HCT116 (cell line): Measurements from ENCODE around the gene MIDN. TPM values are rescaled to one million over a fixed set of nuclear protein-coding genes. Genes with fewer than 3 reads are reported as not detected.

Experiments
- ATAC-seq: fragments of 200-7000 bp; cut with Tn5 transposase; 2 replicates; pipeline ENCODE4 v1.9.1; 2020; ENCODE audit warnings: mild to moderate bottlenecking, moderate library complexity
- BruUV-seq: library from RNA; stranded (reverse); fragments of 400-500 nt; replicated peaks from 2 replicates; lab custom pipeline; 2021; lab: Mats Ljungman, UMichigan
- CTCF ChIA-PET: fragments of 300-600 bp; sonication (Branson Sonifier 250); formaldehyde crosslinking; loops from one replicate; lab custom pipeline; 2021; ENCODE audit warnings: antibody characterized with exemption; lab: Charles Lee
- POLR2A ChIA-PET: fragments of 300-600, 350-600 bp; sonication (Branson Sonifier 250); formaldehyde crosslinking; loops from one replicate; lab custom pipeline; 2021; ENCODE audit warnings: antibody characterized with exemption; lab: Charles Lee
- RAD21 ChIA-PET, 2 experiments: fragments of 300-600 bp; sonication (Branson Sonifier 250); formaldehyde crosslinking; loops; one replicate each; lab custom pipeline; 2023; ENCODE audit warnings: low total read pairs in 2 of 2; ENCODE audit not compliant: uncharacterized antibody in 2 of 2, unreplicated experiment in 2 of 2, low non-redundant PET in 1 of 2; lab: Charles Lee
- DNase-seq: peaks from one replicate; pipeline ENCODE4 v3.0.0-alpha.2; 2010; ENCODE audit warnings: low read depth, low spot score
- H2AFZ ChIP-seq: fragments of 200-600 bp; shearing (Covaris generic), sonication (generic); 2 replicates; pipeline ENCODE4 v1.6.1; 2017; ENCODE audit warnings: low read depth, mixed run types, mixed read lengths, antibody characterized with exemption, low read length; ENCODE audit not compliant: poor library complexity, severe bottlenecking
- H3K27ac ChIP-seq: 2 replicates; pipeline ENCODE4 v1.5.1; 2012; ENCODE audit warnings: low read depth, low read length
- H3K27me3 ChIP-seq: fragments of 200-600 bp; sonication (generic); 2 replicates; pipeline ENCODE4 v1.6.1; 2016; ENCODE audit warnings: mixed run types, low read length, mixed read lengths; ENCODE audit not compliant: insufficient read depth
- H3K36me3 ChIP-seq, 2 experiments: fragments of 200-500 bp in 1 of 2; fragments of 200-600 bp in 1 of 2; sonication (Bioruptor generic) in 1 of 2; sonication (generic) in 1 of 2; 2 replicates each; pipeline versions ENCODE4 v1.5.1 to v1.6.1; 2014 to 2016; ENCODE audit warnings: low read length in 2 of 2, inconsistent platforms in 1 of 2, mixed read lengths in 1 of 2, mixed run types in 1 of 2; ENCODE audit not compliant: insufficient read depth in 2 of 2, control insufficient read depth in 1 of 2
- H3K4me1 ChIP-seq, 2 experiments: fragments of 200-600 bp in 1 of 2; sonication (generic) in 1 of 2; 2 replicates each; pipeline versions ENCODE4 v1.5.1 to v1.6.1; 2012 to 2017; ENCODE audit warnings: low read length in 2 of 2, inconsistent platforms in 1 of 2, mild to moderate bottlenecking in 1 of 2, mixed read lengths in 1 of 2, mixed run types in 1 of 2, moderate library complexity in 1 of 2; ENCODE audit not compliant: insufficient read depth in 2 of 2, control insufficient read depth in 1 of 2
- H3K4me2 ChIP-seq: fragments of 200-600 bp; sonication (generic); 2 replicates; pipeline ENCODE4 v1.6.1; 2017; ENCODE audit warnings: mixed run types, low read length, mixed read lengths
- H3K4me3 ChIP-seq, 2 experiments: fragments of 200-600 bp in 1 of 2; sonication (generic) in 1 of 2; replicated peaks in 1 of 2; 2 replicates each; pipeline ENCODE4 v1.5.1; 2011 to 2016; ENCODE audit warnings: low read length in 2 of 2, control low read depth in 1 of 2, low read depth in 1 of 2, mild to moderate bottlenecking in 1 of 2, mixed read lengths in 1 of 2, mixed run types in 1 of 2
- H3K79me2 ChIP-seq: fragments of 200-600 bp; sonication (generic); 2 replicates; pipeline ENCODE4 v1.6.1; 2017; ENCODE audit warnings: mild to moderate bottlenecking, mixed run types, low read length, moderate library complexity, mixed read lengths; ENCODE audit not compliant: insufficient read depth
- H3K9ac ChIP-seq: fragments of 200-600 bp; sonication (generic); 2 replicates; pipeline ENCODE4 v1.6.1; 2016; ENCODE audit warnings: low read length, mixed read lengths
- H3K9me2 ChIP-seq: fragments of 200-600 bp; sonication (generic), shearing (Covaris generic); 2 replicates; pipeline ENCODE4 v1.6.1; 2017; ENCODE audit warnings: mixed run types, mild to moderate bottlenecking, moderate library complexity; ENCODE audit not compliant: insufficient read depth
- H3K9me3 ChIP-seq, 2 experiments: fragments of 200-500 bp in 1 of 2; fragments of 200-600 bp in 1 of 2; sonication (Bioruptor generic) in 1 of 2; sonication (generic) in 1 of 2; 2 replicates each; pipeline ENCODE4 v1.6.1; 2014 to 2017; ENCODE audit warnings: low read length in 2 of 2, mixed read lengths in 2 of 2, inconsistent platforms in 1 of 2, low read depth in 1 of 2, mild to moderate bottlenecking in 1 of 2, mixed run types in 1 of 2, moderate library complexity in 1 of 2; ENCODE audit not compliant: control insufficient read depth in 1 of 2, insufficient read depth in 1 of 2
- H4K20me1 ChIP-seq: fragments of 200-600 bp; sonication (generic), shearing (Covaris generic); 2 replicates; pipeline ENCODE4 v1.6.1; 2017; ENCODE audit warnings: mixed run types, mild to moderate bottlenecking, moderate library complexity; ENCODE audit not compliant: insufficient read depth
- ATF3 ChIP-seq: IDR thresholded peaks from 2 replicates; pipeline ENCODE4 v1.6.1; 2012
- CBX3 ChIP-seq: IDR thresholded peaks from 2 replicates; pipeline ENCODE4 v1.6.1; 2012; ENCODE audit warnings: low read depth
- CEBPB ChIP-seq: IDR thresholded peaks from 2 replicates; pipeline ENCODE4 v1.6.1; 2012; ENCODE audit warnings: low read depth
- CTCF ChIP-seq, 3 experiments: fragments of 200-600 bp in 1 of 3; sonication (generic) in 1 of 3; IDR thresholded peaks in 2 of 3; conservative IDR thresholded peaks in 1 of 3; 2 replicates each; pipeline ENCODE4 v1.5.1; 2012 to 2017; ENCODE audit warnings: low read depth in 2 of 3, low read length in 2 of 3, antibody characterized with exemption in 1 of 3, borderline replicate concordance in 1 of 3, control low read depth in 1 of 3, mild to moderate bottlenecking in 1 of 3, mixed read lengths in 1 of 3, mixed run types in 1 of 3, moderate library complexity in 1 of 3; ENCODE audit not compliant: insufficient read depth in 1 of 3
- EGR1 ChIP-seq: IDR thresholded peaks from 2 replicates; pipeline ENCODE4 v1.6.1; 2012; ENCODE audit warnings: low read depth
- ELF1 ChIP-seq: IDR thresholded peaks from 2 replicates; pipeline ENCODE4 v1.6.1; 2012; ENCODE audit warnings: low read depth, borderline replicate concordance
- EZH2phosphoT487 ChIP-seq: fragments of 200-600 bp; IDR thresholded peaks from 2 replicates; pipeline ENCODE4 v1.6.1; 2018; ENCODE audit warnings: antibody characterized with exemption, borderline replicate concordance
- FOSL1 ChIP-seq: IDR thresholded peaks from 2 replicates; pipeline ENCODE4 v1.6.1; 2012; ENCODE audit warnings: low read depth
- JUND ChIP-seq: IDR thresholded peaks from 2 replicates; pipeline ENCODE4 v1.6.1; 2012
- POLR2AphosphoS5 ChIP-seq: IDR thresholded peaks from 2 replicates; pipeline ENCODE4 v1.6.1; 2011; ENCODE audit warnings: mild to moderate bottlenecking, low read depth, low read length, moderate library complexity
- RAD21 ChIP-seq: IDR thresholded peaks from 2 replicates; pipeline ENCODE4 v1.6.1; 2012; ENCODE audit warnings: low read depth, mild to moderate bottlenecking
- REST ChIP-seq: IDR thresholded peaks from 2 replicates; pipeline ENCODE4 v1.6.1; 2012; ENCODE audit warnings: low read depth
- SIN3A ChIP-seq: IDR thresholded peaks from 2 replicates; pipeline ENCODE4 v1.6.1; 2012; ENCODE audit warnings: low read depth
- SP1 ChIP-seq: IDR thresholded peaks from 2 replicates; pipeline ENCODE4 v1.6.1; 2012; ENCODE audit warnings: low read depth
- SRF ChIP-seq: IDR thresholded peaks from 2 replicates; pipeline ENCODE4 v1.6.1; 2012; ENCODE audit warnings: low read depth
- TCF7L2 ChIP-seq: IDR thresholded peaks from 2 replicates; pipeline ENCODE4 v1.7.0; 2011; ENCODE audit warnings: borderline replicate concordance, inconsistent platforms; ENCODE audit not compliant: insufficient read depth, insufficient read length; ENCODE audit errors: extremely low read depth
- YY1 ChIP-seq: IDR thresholded peaks from 2 replicates; pipeline ENCODE4 v1.6.1; 2011; ENCODE audit warnings: low read length, low read depth, moderate library complexity, mild to moderate bottlenecking; ENCODE audit not compliant: insufficient replicate concordance; ENCODE audit errors: extremely low read depth
- ZFX ChIP-seq: fragments of 450-650 bp; IDR thresholded peaks from 2 replicates; pipeline ENCODE4 v1.6.1; 2017
- intact Hi-C: fragments of 100-400 bp; cut with micrococcal nuclease; formaldehyde crosslinking; loops from 2 replicates; pipeline ENCODE4 v1.10.0; 2022
- total RNA-seq: library from RNA; stranded (reverse); gene quantifications from one replicate; pipeline ENCODE4 v1.2.1, GENCODE V29; 2021; ENCODE audit not compliant: unreplicated experiment

The MIDN gene
- total RNA-seq, 1 experiment from 2014 or later: 146 TPM

- Histone ChIP-seq H3K36me3 (peaks cover 2 to 6% of the 10 kb centered on the region in 2 experiments; a peak in 2 of 4 replicates), H3K27me3 (no peaks in the 10 kb centered on the region), H3K4me2 (no peak overlapping the region), H3K79me2 (peaks cover 11% of the 10 kb centered on the region; the same call in 1 of the 2 replicates), H3K9me3 (no peaks in the 10 kb centered on the region), H3K9ac (no peak overlapping the region), H3K27ac (peak overlapping the region; percentile 14; the same call in 1 of the 2 replicates), H3K9me2 (no peaks in the 10 kb centered on the region), H2AFZ (no peak overlapping the region), H4K20me1 (no peaks in the 10 kb centered on the region), H3K4me3 (no peak overlapping the region), H3K4me1 (peaks cover 15 to 25% of the 10 kb centered on the region in 2 experiments)
- RAD21 ChIA-PET: interaction anchor here in 1 of 2 experiments (0.5 kb wide), 1 partner anchor 149 kb away, joined by 3 read pairs; no protein-coding TSS in a partner anchor
- no peak for ATAC-seq
- BruUV-seq: no TSS peak
- CTCF ChIA-PET: interaction anchor here (2.4 kb wide), 1 partner anchor 111 kb away, joined by 8 read pairs; no protein-coding TSS in a partner anchor
- intact Hi-C loops: no loop called here
- POLR2A ChIA-PET: no interaction called here
- TF ChIP-seq ZFX: no peak
- no peak for TF ChIP-seq JUND
- TF ChIP-seq FOSL1: no peak
- no peak for TF ChIP-seq ELF1
- TF ChIP-seq EGR1: no peak
- no peak for TF ChIP-seq REST
- TF ChIP-seq SP1: no peak
- TF ChIP-seq CTCF (IDR thresholded peaks at IDR 0.05 in 2 of 3, conservative IDR thresholded peaks at IDR 0.05 in 1 of 3; ENCODE audit: borderline replicate concordance in 1 of 3, insufficient read depth in 1 of 3, low read depth in 2 of 3, low read length in 2 of 3): no peak
- no peak for TF ChIP-seq EZH2phosphoT487
- no peak for TF ChIP-seq POLR2AphosphoS5
- no peak for TF ChIP-seq YY1
- no peak for TF ChIP-seq TCF7L2
- TF ChIP-seq RAD21: no peak
- no peak for TF ChIP-seq CEBPB
- no peak for TF ChIP-seq SRF
- TF ChIP-seq SIN3A: no peak
- TF ChIP-seq ATF3: no peak
- no peak for TF ChIP-seq CBX3
- DNase-seq: no peak
Observed at GRCh38 chr19:1224047-1224825, 24.1 kb upstream of the MIDN start.
